ENCODE measurements around the gene RELN. TPM values are rescaled to one million over a fixed set of nuclear protein-coding genes. Genes with fewer than 3 reads are reported as not detected.
"Not testable (repeated sequence)": the region's sequence is repeated elsewhere in the genome, so short reads cannot be mapped to it uniquely, and the experiment has no call there.

Gene RELN
- total RNA-seq, 1 experiment from 2014 or later = 8.0 TPM

- no peaks in the 10 kb centered on the region for H3K4me1 ChIP-seq (ENCODE audit: insufficient read depth, low read length)
- H3F3A ChIP-seq (ENCODE audit: low read length, unreplicated experiment) = no peaks in the 10 kb centered on the region
- no peak overlapping the region for H3K27ac ChIP-seq (ENCODE audit: low read length)
- H3K9me3 ChIP-seq (ENCODE audit: low read length) = no peaks in the 10 kb centered on the region
- ChIA-PET CTCF (no interaction called here), POLR2A (ENCODE audit: unreplicated experiment) (no interaction called here)
- H3K9ac ChIP-seq (ENCODE audit: low read length) = no peak overlapping the region
- no peak; the same call in 1 of the 2 replicates for ATAC-seq
- H3K4me2 ChIP-seq (ENCODE audit: low read length) = no peak overlapping the region
- no peaks in the 10 kb centered on the region for H4K20me1 ChIP-seq (ENCODE audit: low read length)
- no peaks in the 10 kb centered on the region for H3K36me3 ChIP-seq (ENCODE audit: low read depth, low read length)
- no peaks in the 10 kb centered on the region for H3K79me2 ChIP-seq (ENCODE audit: low read length)
- no peak overlapping the region for H3K4me3 ChIP-seq (ENCODE audit: low read length)
- no peaks in the 10 kb centered on the region for H3K27me3 ChIP-seq (ENCODE audit: low read length)
- peak; percentile 46 for DNase-seq
- no TSS peak for BruUV-seq (replicated peaks)
- H3K9me2 ChIP-seq (replicated peaks; ENCODE audit: low read length) = no peaks in the 10 kb centered on the region
- TF ChIP-seq EZH2 (IDR thresholded peaks at IDR 0.05; ENCODE audit: low read length, unreplicated experiment) = no peak
- no peak for TF ChIP-seq CTCF (conservative IDR thresholded peaks at IDR 0.05; ENCODE audit: low read depth, low read length)
- no peak for TF ChIP-seq EZH2phosphoT487 (IDR thresholded peaks at IDR 0.05; ENCODE audit: borderline replicate concordance, low read length)
- H2AFZ ChIP-seq (ENCODE audit: low read length) = no peak overlapping the region
- intact Hi-C loops (cut with micrococcal nuclease) = no loop called here
Observed at GRCh38 chr7:103499976-103500375, 489.5 kb downstream of the RELN start.

- no peak overlapping the region for H3K4me3 ChIP-seq (ENCODE audit: low read length)
- H3K79me2 ChIP-seq (ENCODE audit: low read length) = no peaks in the 10 kb centered on the region
- H3F3A ChIP-seq (ENCODE audit: low read length, unreplicated experiment) = no peaks in the 10 kb centered on the region
- ChIA-PET POLR2A (ENCODE audit: unreplicated experiment) (no interaction called here), CTCF (no interaction called here)
- no peaks in the 10 kb centered on the region for H3K27me3 ChIP-seq (ENCODE audit: low read length)
- peak overlapping the region; percentile 50 for H3K4me2 ChIP-seq (ENCODE audit: low read length)
- ATAC-seq (peak; percentile 99), DNase-seq (peak; percentile 85)
- H3K27ac ChIP-seq (ENCODE audit: low read length) = peak overlapping the region; percentile 65
- H3K36me3 ChIP-seq (ENCODE audit: low read depth, low read length) = no peaks in the 10 kb centered on the region
- H3K9me3 ChIP-seq (ENCODE audit: low read length) = no peaks in the 10 kb centered on the region
- no peaks in the 10 kb centered on the region for H3K9me2 ChIP-seq (replicated peaks; ENCODE audit: low read length)
- intact Hi-C loops (cut with micrococcal nuclease) = loop anchor here (1.0 kb wide), 1 partner anchor 40 kb away; no protein-coding TSS in a partner anchor
- no peak overlapping the region for H2AFZ ChIP-seq (ENCODE audit: low read length)
- no peak overlapping the region for H3K9ac ChIP-seq (ENCODE audit: low read length)
- BruUV-seq (replicated peaks) = no TSS peak
- no peaks in the 10 kb centered on the region for H4K20me1 ChIP-seq (ENCODE audit: low read length)
- no peak for TF ChIP-seq CTCF (conservative IDR thresholded peaks at IDR 0.05; ENCODE audit: low read depth, low read length)
- TF ChIP-seq EZH2phosphoT487 (IDR thresholded peaks at IDR 0.05; ENCODE audit: borderline replicate concordance, low read length) = no peak
- no peak for TF ChIP-seq EZH2 (IDR thresholded peaks at IDR 0.05; ENCODE audit: low read length, unreplicated experiment)
- peaks cover 11% of the 10 kb centered on the region for H3K4me1 ChIP-seq (ENCODE audit: insufficient read depth, low read length)
Observed at GRCh38 chr7:103487419-103487818, 502.0 kb downstream of the RELN start.

GRCh38 chr7:103486873-103487272 is 502.6 kb downstream of the RELN start:
- POLR2A ChIA-PET (ENCODE audit: unreplicated experiment); H3K4me2 ChIP-seq (ENCODE audit: low read length); H3K79me2 ChIP-seq (ENCODE audit: low read length); H3F3A ChIP-seq (ENCODE audit: low read length, unreplicated experiment); H2AFZ ChIP-seq (ENCODE audit: low read length); H3K9ac ChIP-seq (ENCODE audit: low read length); H3K27ac ChIP-seq (ENCODE audit: low read length); ATAC-seq; H3K9me3 ChIP-seq (ENCODE audit: low read length); BruUV-seq (replicated peaks); H3K27me3 ChIP-seq (ENCODE audit: low read length); H3K4me3 ChIP-seq (ENCODE audit: low read length); H3K36me3 ChIP-seq (ENCODE audit: low read depth, low read length); DNase-seq; H3K9me2 ChIP-seq (replicated peaks; ENCODE audit: low read length); H4K20me1 ChIP-seq (ENCODE audit: low read length): not testable (repeated sequence)
- intact Hi-C loops (cut with micrococcal nuclease) = loop anchor here (1.0 kb wide), 1 partner anchor 40 kb away; no protein-coding TSS in a partner anchor
- CTCF ChIA-PET = interaction anchor here (0.6 kb wide), 1 partner anchor 26 kb away, joined by 3 read pairs; no protein-coding TSS in a partner anchor
- peaks cover 11% of the 10 kb centered on the region for H3K4me1 ChIP-seq (ENCODE audit: insufficient read depth, low read length)
